ENCODE results near the gene TOP3B. TPM values are rescaled to one million over a fixed set of nuclear protein-coding genes. Genes with fewer than 3 reads are reported as not detected.

The TOP3B gene
- total and polyA plus RNA-seq, 9 of the 15 experiments (the other 6 are each of a cell fraction or from before 2014, with no cell fraction given) = 3.0 to 188 (median 112) TPM

- TF ChIP-seq ZNF449 (CRISPR knock-in tag; IDR thresholded peaks at IDR 0.05) = no peak
- no peak for TF ChIP-seq MNT (conservative IDR thresholded peaks at IDR 0.05)
- no peak for TF ChIP-seq SMAD4 (CRISPR knock-in tag; conservative IDR thresholded peaks at IDR 0.05)
- 0 out of 2 replicates have a peak, but pooled peaks have one; percentile 73 for TF ChIP-seq ZNF717 (CRISPR knock-in tag; IDR thresholded peaks at IDR 0.05)
- no peak for TF ChIP-seq MECOM (CRISPR knock-in tag; IDR thresholded peaks at IDR 0.05)
- TF ChIP-seq ZNF143 (CRISPR knock-in tag; IDR thresholded peaks at IDR 0.05) = no peak
- no peak for TF ChIP-seq POLR3A (IDR thresholded peaks at IDR 0.05; ENCODE audit: borderline replicate concordance, extremely low read depth, insufficient read depth, insufficient read length)
- no peak; the same call in 1 of the 2 replicates for TF ChIP-seq ATF2 (CRISPR knock-in tag; IDR thresholded peaks at IDR 0.05)
- peak; percentile 66; the same call in 1 of the 2 replicates for TF ChIP-seq ZNF740 (CRISPR knock-in tag; IDR thresholded peaks at IDR 0.05)
- TF ChIP-seq ZNF740 (tag; IDR thresholded peaks at IDR 0.05) = no peak
- no peak for TF ChIP-seq NFATC3 (IDR thresholded peaks at IDR 0.05)
- TF ChIP-seq ZNF76 (CRISPR knock-in tag; IDR thresholded peaks at IDR 0.05; ENCODE audit: borderline replicate concordance) = no peak
- TF ChIP-seq ZZZ3 (IDR thresholded peaks at IDR 0.05) = no peak
- no peak for TF ChIP-seq ZNF395 (CRISPR knock-in tag; IDR thresholded peaks at IDR 0.05)
- no peak for TF ChIP-seq SIN3B (IDR thresholded peaks at IDR 0.05; ENCODE audit: low read depth)
- TF ChIP-seq ZNF445 (CRISPR knock-in tag; IDR thresholded peaks at IDR 0.05; ENCODE audit: low read depth) = no peak
- no peak for TF ChIP-seq PHB2 (IDR thresholded peaks at IDR 0.05; ENCODE audit: low read depth)
- TF ChIP-seq EP300 (IDR thresholded peaks at IDR 0.05; ENCODE audit: low read length) = no peak
- TF ChIP-seq FOXA1 (IDR thresholded peaks at IDR 0.05; ENCODE audit: borderline replicate concordance) = no peak
- TF ChIP-seq ERF (CRISPR knock-in tag; IDR thresholded peaks at IDR 0.05) = no peak
- no peak for TF ChIP-seq GABPB2 (CRISPR knock-in tag; conservative IDR thresholded peaks at IDR 0.05)
- no peak for TF ChIP-seq ZNF175 (CRISPR knock-in tag; IDR thresholded peaks at IDR 0.05; ENCODE audit: low read depth)
Observed at GRCh38 chr22:22030493-22031182, 48.1 kb upstream of the TOP3B start (continued).
